GM12878 (cell line): ENCODE results near the gene ITPR3. TPM values are rescaled to one million over a fixed set of nuclear protein-coding genes. Genes with fewer than 3 reads are reported as not detected.

ENCODE experiments used
- ATAC-seq: fragments of 200-7000 bp; cut with Tn5 transposase; 3 replicates; pipeline ENCODE4 v1.9.1; 2020; ENCODE audit warnings: mild to moderate bottlenecking, moderate library complexity
- BruUV-seq: library from RNA; stranded (reverse); fragments of 400-500 nt; replicated peaks from 2 replicates; lab custom pipeline; 2021; lab: Mats Ljungman, UMichigan
- CTCF ChIA-PET: fragments of 300-600 bp; sonication (Branson Sonifier 250); formaldehyde crosslinking; extraction: SDS; loops from one replicate; lab custom pipeline; 2021; ENCODE audit warnings: inconsistent platforms; lab: Yijun Ruan, JAX
- POLR2A ChIA-PET: fragments of 350-600 bp; formaldehyde crosslinking; extraction: SDS; loops from one replicate; lab custom pipeline; 2021; ENCODE audit warnings: inconsistent platforms; lab: Charles Lee
- RAD21 ChIA-PET: fragments of 300-600 bp; sonication (Branson Sonifier 250); formaldehyde crosslinking; loops from one replicate; lab custom pipeline; 2023; ENCODE audit warnings: antibody characterized with exemption; ENCODE audit not compliant: unreplicated experiment; lab: Charles Lee
- SMC1A ChIA-PET: fragments of 300-600 bp; sonication (Branson Sonifier 250); formaldehyde crosslinking; loops from one replicate; lab custom pipeline; 2023; ENCODE audit not compliant: unreplicated experiment, uncharacterized antibody; lab: Charles Lee
- DNase-seq: peaks from one replicate; pipeline ENCODE4 v3.0.0-alpha.2; 2011; ENCODE audit warnings: low read depth, low spot score
- FAIRE-seq: peaks from 3 replicates; lab custom pipeline; 2011; peaks lifted over from hg19 to GRCh38; lab: Jason Lieb, UNC
- H2AFZ ChIP-seq: 2 replicates; pipeline ENCODE4 v1.6.0; 2011; ENCODE audit warnings: low read depth, low read length, control low read depth; ENCODE audit not compliant: control insufficient read depth
- H3K27ac ChIP-seq: 2 replicates; pipeline ENCODE4 v1.5.1; 2011; ENCODE audit warnings: control low read depth; ENCODE audit not compliant: control insufficient read depth, insufficient read depth
- H3K27me3 ChIP-seq, 2 experiments: replicated peaks in 1 of 2; 2 replicates each; pipeline versions ENCODE4 v1.6.0 to v1.6.1; 2011; ENCODE audit warnings: low read length in 1 of 2; ENCODE audit not compliant: control insufficient read depth in 2 of 2, insufficient read depth in 2 of 2
- H3K36me3 ChIP-seq, 2 experiments: 2 replicates each; pipeline ENCODE4 v1.5.1; 2011; ENCODE audit warnings: low read length in 1 of 2; ENCODE audit not compliant: control insufficient read depth in 2 of 2, insufficient read depth in 2 of 2
- H3K4me1 ChIP-seq: 2 replicates; pipeline ENCODE4 v1.6.1; 2011; ENCODE audit warnings: mild to moderate bottlenecking, low read length, moderate library complexity, mixed read lengths; ENCODE audit not compliant: control insufficient read depth, insufficient read depth
- H3K4me2 ChIP-seq: 2 replicates; pipeline ENCODE4 v1.6.0; 2011; ENCODE audit warnings: control low read depth; ENCODE audit not compliant: control insufficient read depth, insufficient read depth
- H3K4me3 ChIP-seq: fragments of 200-600 bp; sonication (generic); 2 replicates; pipeline ENCODE4 v1.5.1; 2016
- H3K79me2 ChIP-seq: 2 replicates; pipeline ENCODE4 v1.6.0; 2011; ENCODE audit warnings: low read length; ENCODE audit not compliant: control insufficient read depth, insufficient read depth
- H3K9ac ChIP-seq: 2 replicates; pipeline ENCODE4 v1.8.0; 2011; ENCODE audit warnings: low read length, control low read depth, mixed read lengths; ENCODE audit not compliant: control insufficient read depth, insufficient read depth
- H3K9me3 ChIP-seq: replicated peaks from 3 replicates; pipeline ENCODE4 v1.5.1; 2011; ENCODE audit warnings: mild to moderate bottlenecking, low read length; ENCODE audit not compliant: control insufficient read depth, insufficient read depth
- H4K20me1 ChIP-seq: 2 replicates; pipeline ENCODE4 v1.6.0; 2011; ENCODE audit not compliant: control insufficient read depth, insufficient read depth
- CBX3 ChIP-seq: fragments of 200-600 bp; sonication (generic); IDR thresholded peaks from 2 replicates; pipeline ENCODE4 v1.6.1; 2016; ENCODE audit warnings: low read depth, borderline replicate concordance
- CHD4 ChIP-seq: fragments of 200-600 bp; sonication (generic); IDR thresholded peaks from 2 replicates; pipeline ENCODE4 v1.6.1; 2016; ENCODE audit warnings: mild to moderate bottlenecking
- NBN ChIP-seq: fragments of 450-650 bp; IDR thresholded peaks from 2 replicates; pipeline ENCODE4 v1.6.1; 2016
- NR2C1 ChIP-seq: fragments of 450-650 bp; IDR thresholded peaks from 2 replicates; pipeline ENCODE4 v1.6.1; 2017; ENCODE audit warnings: antibody characterized with exemption, mild to moderate bottlenecking, moderate library complexity
- PBX3 ChIP-seq: IDR thresholded peaks from 2 replicates; pipeline ENCODE4 v1.6.1; 2011; ENCODE audit warnings: mild to moderate bottlenecking, low read depth, low read length, moderate library complexity; ENCODE audit not compliant: insufficient replicate concordance
- PML ChIP-seq: IDR thresholded peaks from 2 replicates; pipeline ENCODE4 v1.6.1; 2012; ENCODE audit warnings: low read length, inconsistent platforms
- POLR2AphosphoS5 ChIP-seq: IDR thresholded peaks from 2 replicates; pipeline ENCODE4 v1.6.1; 2011; ENCODE audit warnings: mild to moderate bottlenecking, low read length, inconsistent platforms
- SMAD1 ChIP-seq: fragments of 450-650 bp; IDR thresholded peaks from 2 replicates; pipeline ENCODE4 v1.6.1; 2018; ENCODE audit warnings: mild to moderate bottlenecking, low read depth; ENCODE audit not compliant: partially characterized antibody
- TAF1 ChIP-seq: IDR thresholded peaks from 2 replicates; pipeline ENCODE4 v1.6.1; 2011; ENCODE audit warnings: mild to moderate bottlenecking, low read depth, low read length, borderline replicate concordance
- TCF3 ChIP-seq: IDR thresholded peaks from 2 replicates; pipeline ENCODE4 v1.6.1; 2012; ENCODE audit warnings: low read depth, mild to moderate bottlenecking, low read length, borderline replicate concordance; ENCODE audit not compliant: insufficient read depth
- ZNF24 ChIP-seq: fragments of 450-650 bp; IDR thresholded peaks from 2 replicates; pipeline ENCODE4 v1.6.1; 2017; ENCODE audit warnings: antibody characterized with exemption, mild to moderate bottlenecking
- WGBS: methylation state at CpG from one replicate; pipeline ENCODE4 v1.1.6; 2016; ENCODE audit warnings: low lambda C conversion rate; ENCODE audit not compliant: insufficient replicate concordance, insufficient coverage; ENCODE audit errors: missing lambda C conversion rate; 5-methylcytosine and 5-hydroxymethylcytosine counted together
- in situ Hi-C: fragments of 300-500 bp; cut with MboI; formaldehyde crosslinking; loops from 9 replicates; pipeline ENCODE4 v1.14.3; 2018; ENCODE audit warnings: mixed read lengths
- intact Hi-C: fragments of 100-400 bp; cut with micrococcal nuclease; formaldehyde crosslinking; loops from one replicate; pipeline ENCODE4 v1.14.2; 2022; ENCODE audit not compliant: unreplicated experiment
- polyA plus RNA-seq, 11 experiments: library from polyadenylated mRNA; depleted of rRNA in 4 of 11; unstranded in 6 of 11; stranded (reverse) in 5 of 11; fragments of >200 nt; fragmentation: Nextera tagmentation in 4 of 11; fragmentation: Illumina TruSeq in 1 of 11; extraction: Ambion mirVana in 4 of 11; extraction: Trizol in 1 of 11; gene quantifications; 1 replicate in 1 of 11; 2 replicates in 10 of 11; pipeline versions ENCODE4 v1.2.1 to v1.2.3, GENCODE V29; 2011 to 2016; ENCODE audit warnings: inconsistent platforms in 2 of 11, missing spikeins in 2 of 11, low read depth in 1 of 11
- total RNA-seq, 4 experiments: library from RNA; depleted of rRNA in 3 of 4; stranded (reverse); fragments of >200 nt in 3 of 4; fragmentation: Illumina TruSeq in 1 of 4; extraction: Trizol in 1 of 4; gene quantifications; 2 replicates each; pipeline versions ENCODE4 v1.2.1 to v1.2.3, GENCODE V29; 2013 to 2021
- TF ChIP-seq, protein P1 (sequence below): fragments of 450-650 bp; IDR thresholded peaks from 2 replicates; pipeline ENCODE4 v1.6.1; 2017; ENCODE audit warnings: mild to moderate bottlenecking, low read depth, inconsistent platforms; ENCODE audit not compliant: poor library complexity, severe bottlenecking
- TF ChIP-seq, protein P2 (sequence below): fragments of 450-650 bp; IDR thresholded peaks from 2 replicates; pipeline ENCODE4 v1.6.1; 2017; ENCODE audit warnings: mild to moderate bottlenecking, moderate library complexity

The ITPR3 gene
- total and polyA plus RNA-seq, 10 of the 15 experiments (the other 5 are each of a cell fraction or from before 2014, with no cell fraction given), result 0.32 to 34.0 (median 11.9) TPM

- DNase-seq, result no peak
- Histone ChIP-seq H3K4me2 (no peak overlapping the region), H2AFZ (no peak overlapping the region), H3K27ac (no peak overlapping the region), H3K27me3 (peaks cover 4 to 12% of the 10 kb centered on the region in 2 experiments; a peak in 2 of 4 replicates), H3K36me3 (no peaks in the 10 kb centered on the region), H3K4me1 (no peaks in the 10 kb centered on the region), H4K20me1 (no peaks in the 10 kb centered on the region; the same call in 1 of the 2 replicates), H3K4me3 (no peak overlapping the region), H3K79me2 (no peaks in the 10 kb centered on the region), H3K9me3 (no peaks in the 10 kb centered on the region), H3K9ac (no peak overlapping the region)
- WGBS, result 65% methylated on average over 10 of the region's 11 CpGs
- no peak for FAIRE-seq
- POLR2A ChIA-PET, result no interaction called here
- SMC1A ChIA-PET, result no interaction called here
- ATAC-seq, result no peak
- intact Hi-C loops (no loop called here), in situ Hi-C loops (no loop called here)
- RAD21 ChIA-PET, result no interaction called here
- BruUV-seq, result no TSS peak
- CTCF ChIA-PET, result interaction anchor here (0.9 kb wide), 1 partner anchor 38 kb away, joined by 3 read pairs; no protein-coding TSS in a partner anchor
- TF ChIP-seq SMAD1, result no peak
- no peak for TF ChIP-seq ZNF24
- TF ChIP-seq NBN, result no peak
- TF ChIP-seq CHD4, result no peak
- TF ChIP-seq, protein P1, sequence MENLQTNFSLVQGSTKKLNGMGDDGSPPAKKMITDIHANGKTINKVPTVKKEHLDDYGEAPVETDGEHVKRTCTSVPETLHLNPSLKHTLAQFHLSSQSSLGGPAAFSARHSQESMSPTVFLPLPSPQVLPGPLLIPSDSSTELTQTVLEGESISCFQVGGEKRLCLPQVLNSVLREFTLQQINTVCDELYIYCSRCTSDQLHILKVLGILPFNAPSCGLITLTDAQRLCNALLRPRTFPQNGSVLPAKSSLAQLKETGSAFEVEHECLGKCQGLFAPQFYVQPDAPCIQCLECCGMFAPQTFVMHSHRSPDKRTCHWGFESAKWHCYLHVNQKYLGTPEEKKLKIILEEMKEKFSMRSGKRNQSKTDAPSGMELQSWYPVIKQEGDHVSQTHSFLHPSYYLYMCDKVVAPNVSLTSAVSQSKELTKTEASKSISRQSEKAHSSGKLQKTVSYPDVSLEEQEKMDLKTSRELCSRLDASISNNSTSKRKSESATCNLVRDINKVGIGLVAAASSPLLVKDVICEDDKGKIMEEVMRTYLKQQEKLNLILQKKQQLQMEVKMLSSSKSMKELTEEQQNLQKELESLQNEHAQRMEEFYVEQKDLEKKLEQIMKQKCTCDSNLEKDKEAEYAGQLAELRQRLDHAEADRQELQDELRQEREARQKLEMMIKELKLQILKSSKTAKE, result no peak
- no peak for TF ChIP-seq TCF3
- no peak for TF ChIP-seq PML
- TF ChIP-seq POLR2AphosphoS5, result no peak
- TF ChIP-seq PBX3, result no peak
- TF ChIP-seq, protein P2, sequence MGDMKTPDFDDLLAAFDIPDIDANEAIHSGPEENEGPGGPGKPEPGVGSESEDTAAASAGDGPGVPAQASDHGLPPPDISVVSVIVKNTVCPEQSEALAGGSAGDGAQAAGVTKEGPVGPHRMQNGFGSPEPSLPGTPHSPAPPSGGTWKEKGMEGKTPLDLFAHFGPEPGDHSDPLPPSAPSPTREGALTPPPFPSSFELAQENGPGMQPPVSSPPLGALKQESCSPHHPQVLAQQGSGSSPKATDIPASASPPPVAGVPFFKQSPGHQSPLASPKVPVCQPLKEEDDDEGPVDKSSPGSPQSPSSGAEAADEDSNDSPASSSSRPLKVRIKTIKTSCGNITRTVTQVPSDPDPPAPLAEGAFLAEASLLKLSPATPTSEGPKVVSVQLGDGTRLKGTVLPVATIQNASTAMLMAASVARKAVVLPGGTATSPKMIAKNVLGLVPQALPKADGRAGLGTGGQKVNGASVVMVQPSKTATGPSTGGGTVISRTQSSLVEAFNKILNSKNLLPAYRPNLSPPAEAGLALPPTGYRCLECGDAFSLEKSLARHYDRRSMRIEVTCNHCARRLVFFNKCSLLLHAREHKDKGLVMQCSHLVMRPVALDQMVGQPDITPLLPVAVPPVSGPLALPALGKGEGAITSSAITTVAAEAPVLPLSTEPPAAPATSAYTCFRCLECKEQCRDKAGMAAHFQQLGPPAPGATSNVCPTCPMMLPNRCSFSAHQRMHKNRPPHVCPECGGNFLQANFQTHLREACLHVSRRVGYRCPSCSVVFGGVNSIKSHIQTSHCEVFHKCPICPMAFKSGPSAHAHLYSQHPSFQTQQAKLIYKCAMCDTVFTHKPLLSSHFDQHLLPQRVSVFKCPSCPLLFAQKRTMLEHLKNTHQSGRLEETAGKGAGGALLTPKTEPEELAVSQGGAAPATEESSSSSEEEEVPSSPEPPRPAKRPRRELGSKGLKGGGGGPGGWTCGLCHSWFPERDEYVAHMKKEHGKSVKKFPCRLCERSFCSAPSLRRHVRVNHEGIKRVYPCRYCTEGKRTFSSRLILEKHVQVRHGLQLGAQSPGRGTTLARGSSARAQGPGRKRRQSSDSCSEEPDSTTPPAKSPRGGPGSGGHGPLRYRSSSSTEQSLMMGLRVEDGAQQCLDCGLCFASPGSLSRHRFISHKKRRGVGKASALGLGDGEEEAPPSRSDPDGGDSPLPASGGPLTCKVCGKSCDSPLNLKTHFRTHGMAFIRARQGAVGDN, result no peak
- TF ChIP-seq CBX3, result no peak
- TF ChIP-seq TAF1, result no peak
- TF ChIP-seq NR2C1, result no peak
Measured at GRCh38 chr6:33727932-33728331, 106.8 kb downstream of the ITPR3 start.
